H9 (cell line): Measurements from ENCODE around the gene SRGAP3. TPM values are rescaled to one million over a fixed set of nuclear protein-coding genes. Genes with fewer than 3 reads are reported as not detected.
A peak's percentile ranks its signal among the peaks of the same experiment; 100 is the strongest.

Experiments
- DNase-seq: peaks from one replicate; pipeline ENCODE4 v3.0.0-alpha.2; 2017
- H2AFZ ChIP-seq: one replicate; pipeline ENCODE4 v1.6.1; 2013; ENCODE audit warnings: mild to moderate bottlenecking, low read length, control low read depth, moderate library complexity
- H2AK5ac ChIP-seq: 2 replicates; pipeline ENCODE4 v1.6.1; 2013; ENCODE audit warnings: low read length, control low read depth, mixed read lengths; ENCODE audit not compliant: insufficient read length
- H2BK120ac ChIP-seq: one replicate; pipeline ENCODE4 v1.6.1; 2013; ENCODE audit warnings: low read depth, mild to moderate bottlenecking, low read length, control low read depth, inconsistent platforms; ENCODE audit not compliant: poor library complexity, severe bottlenecking
- H2BK12ac ChIP-seq: 2 replicates; pipeline ENCODE4 v1.6.1; 2013; ENCODE audit warnings: low read length, control low read depth, mixed read lengths, low read depth; ENCODE audit not compliant: insufficient read length
- H2BK15ac ChIP-seq: 2 replicates; pipeline ENCODE4 v1.6.1; 2013; ENCODE audit warnings: low read depth, low read length, control low read depth
- H2BK20ac ChIP-seq: one replicate; pipeline ENCODE4 v1.6.1; 2013; ENCODE audit warnings: low read depth, mild to moderate bottlenecking, low read length, control low read depth, inconsistent platforms; ENCODE audit not compliant: poor library complexity, severe bottlenecking
- H2BK5ac ChIP-seq: 2 replicates; pipeline ENCODE4 v1.6.1; 2013; ENCODE audit warnings: low read length, control low read depth, mixed read lengths; ENCODE audit not compliant: insufficient read length
- H3K14ac ChIP-seq: 2 replicates; pipeline ENCODE4 v1.6.1; 2013; ENCODE audit warnings: low read length, control low read depth; ENCODE audit not compliant: insufficient read depth
- H3K18ac ChIP-seq: 2 replicates; pipeline ENCODE4 v1.6.1; 2013; ENCODE audit warnings: low read depth, mild to moderate bottlenecking, mixed read lengths, low read length, control low read depth; ENCODE audit not compliant: insufficient read length
- H3K23ac ChIP-seq: 2 replicates; pipeline ENCODE4 v1.6.1; 2013; ENCODE audit warnings: low read length, control low read depth, mixed read lengths, low read depth; ENCODE audit not compliant: insufficient read length
- H3K23me2 ChIP-seq: 2 replicates; pipeline ENCODE4 v1.6.1; 2013; ENCODE audit warnings: low read depth, mild to moderate bottlenecking, mixed read lengths, low read length, control low read depth; ENCODE audit not compliant: insufficient read length, poor library complexity, severe bottlenecking
- H3K27ac ChIP-seq: 2 replicates; pipeline ENCODE4 v1.5.1; 2013; ENCODE audit warnings: low read length, control low read depth, mixed read lengths, low read depth; ENCODE audit not compliant: insufficient read length
- H3K27me3 ChIP-seq: 2 replicates; pipeline ENCODE4 v1.6.1; 2013; ENCODE audit warnings: low read length, control low read depth, inconsistent platforms; ENCODE audit not compliant: insufficient read depth
- H3K4ac ChIP-seq: 2 replicates; pipeline ENCODE4 v1.6.1; 2013; ENCODE audit warnings: low read depth, mild to moderate bottlenecking, control low read depth, inconsistent platforms, low read length, moderate library complexity
- H3K4me1 ChIP-seq: 2 replicates; pipeline ENCODE4 v1.6.1; 2013; ENCODE audit warnings: low read length, control low read depth, inconsistent platforms; ENCODE audit not compliant: insufficient read depth
- H3K4me2 ChIP-seq: 2 replicates; pipeline ENCODE4 v1.6.1; 2013; ENCODE audit warnings: low read length, control low read depth, mixed read lengths; ENCODE audit not compliant: insufficient read length, insufficient read depth
- H3K56ac ChIP-seq: 2 replicates; pipeline ENCODE4 v1.6.1; 2013; ENCODE audit warnings: low read depth, mild to moderate bottlenecking, mixed read lengths, low read length, control low read depth; ENCODE audit not compliant: insufficient read length
- H3K79me1 ChIP-seq: 2 replicates; pipeline ENCODE4 v1.6.1; 2013; ENCODE audit warnings: low read depth, mild to moderate bottlenecking, moderate library complexity, low read length, control low read depth, inconsistent platforms; ENCODE audit not compliant: insufficient read depth, poor library complexity, severe bottlenecking
- H3K79me2 ChIP-seq: 2 replicates; pipeline ENCODE4 v1.6.1; 2013; ENCODE audit warnings: low read length, control low read depth, inconsistent platforms; ENCODE audit not compliant: insufficient read depth
- H3K9ac ChIP-seq: 2 replicates; pipeline ENCODE4 v1.6.1; 2013; ENCODE audit warnings: low read length, control low read depth, mixed read lengths; ENCODE audit not compliant: insufficient read length; ENCODE audit errors: extremely low read depth
- H3K9me3 ChIP-seq: one replicate; pipeline ENCODE4 v1.6.1; 2013; ENCODE audit warnings: low read depth, low read length, inconsistent platforms; ENCODE audit not compliant: control insufficient read depth
- H3T11ph ChIP-seq: one replicate; pipeline ENCODE4 v1.6.1; 2013; ENCODE audit warnings: mild to moderate bottlenecking, low read length, control low read depth, inconsistent platforms
- H4K20me1 ChIP-seq: one replicate; pipeline ENCODE4 v1.6.1; 2013; ENCODE audit not compliant: control insufficient read depth, insufficient read length, insufficient read depth
- H4K5ac ChIP-seq: 2 replicates; pipeline ENCODE4 v1.6.1; 2013; ENCODE audit warnings: low read depth, mild to moderate bottlenecking, mixed read lengths, low read length, control low read depth; ENCODE audit not compliant: insufficient read length
- H4K8ac ChIP-seq: replicated peaks from 2 replicates; pipeline ENCODE4 v1.6.1; 2013; ENCODE audit warnings: low read length, control low read depth, mixed read lengths, low read depth; ENCODE audit not compliant: insufficient read length
- H4K91ac ChIP-seq: 2 replicates; pipeline ENCODE4 v1.6.1; 2013; ENCODE audit warnings: low read depth, mild to moderate bottlenecking, moderate library complexity, mixed read lengths, low read length, control low read depth; ENCODE audit not compliant: insufficient read length
- H3K27ac Mint-ChIP-seq, 3 experiments: 2 replicates in 2 of 3; 3 replicates in 1 of 3; pipeline ENCODE4 v1.8.0; 2020 to 2021; ENCODE audit warnings: mixed read lengths in 3 of 3, mild to moderate bottlenecking in 1 of 3, moderate library complexity in 1 of 3
- H3K27me3 Mint-ChIP-seq: 2 replicates; pipeline ENCODE4 v1.8.0; 2021; ENCODE audit warnings: low read depth, mild to moderate bottlenecking, moderate library complexity, mixed read lengths
- H3K36me3 Mint-ChIP-seq, 3 experiments: 2 replicates in 2 of 3; 3 replicates in 1 of 3; pipeline ENCODE4 v1.8.0; 2020 to 2021; ENCODE audit warnings: low read depth in 3 of 3, mixed read lengths in 3 of 3; ENCODE audit not compliant: insufficient read depth in 1 of 3
- H3K4me1 Mint-ChIP-seq, 2 experiments: 2 replicates each; pipeline ENCODE4 v1.8.0; 2020; ENCODE audit warnings: mixed read lengths in 2 of 2
- H3K4me3 Mint-ChIP-seq, 2 experiments: 2 replicates in 1 of 2; 3 replicates in 1 of 2; pipeline ENCODE4 v1.8.0; 2020 to 2021; ENCODE audit warnings: mild to moderate bottlenecking in 2 of 2, mixed read lengths in 2 of 2, moderate library complexity in 1 of 2
- H3K9me3 Mint-ChIP-seq, 2 experiments: 2 replicates in 1 of 2; 3 replicates in 1 of 2; pipeline ENCODE4 v1.8.0; 2020; ENCODE audit warnings: mild to moderate bottlenecking in 2 of 2, mixed read lengths in 2 of 2, moderate library complexity in 1 of 2
- CTCF ChIP-seq: fragments of 200-600 bp; sonication (generic); conservative IDR thresholded peaks from 3 replicates; pipeline ENCODE4 v1.8.0; 2021; ENCODE audit warnings: antibody characterized with exemption, mild to moderate bottlenecking
- WGBS: extraction: QIAGEN DNeasy Blood & Tissue Kit; methylation state at CpG from one replicate; pipeline ENCODE4 v1.1.7; 2013; ENCODE audit warnings: missing lambda C conversion rate, low lambda C conversion rate, mixed read lengths; ENCODE audit not compliant: insufficient read length; ENCODE audit errors: extremely low coverage; 5-methylcytosine and 5-hydroxymethylcytosine counted together
- total RNA-seq: library from RNA; stranded (reverse); gene quantifications from 2 replicates; pipeline ENCODE4 v1.2.1, GENCODE V29; 2021

The SRGAP3 gene
- total RNA-seq, 1 experiment from 2014 or later: 3.4 TPM

GRCh38 chr3:9169956-9170850, 79.2 kb downstream of the SRGAP3 start:
- Mint-ChIP-seq H3K27me3 (no peaks in the 10 kb centered on the region; the same call in 1 of the 2 replicates), H3K9me3 (no peaks in the 10 kb centered on the region), H3K4me3 (no peak overlapping the region), H3K36me3 (no peaks in the 10 kb centered on the region), H3K27ac (peak overlapping the region in 1 of 3 experiments; percentile 45; a peak in 2 of 7 replicates), H3K4me1 (peaks cover 10 to 14% of the 10 kb centered on the region in 2 experiments)
- no peak overlapping the region for H4K5ac ChIP-seq
- H3K9me3 ChIP-seq: no peaks in the 10 kb centered on the region
- H4K8ac ChIP-seq: no peak overlapping the region
- H4K91ac ChIP-seq: no peak overlapping the region
- WGBS: no CpG with 5 or more reads among the region's 18 CpGs
- no peak overlapping the region for H3K23ac ChIP-seq
- peak overlapping the region; percentile 17; the same call in 1 of the 2 replicates for H3K14ac ChIP-seq
- no peak overlapping the region for H2AK5ac ChIP-seq
- H3K56ac ChIP-seq: no peak overlapping the region
- H2AFZ ChIP-seq: no peak overlapping the region
- H3K79me1 ChIP-seq: no peaks in the 10 kb centered on the region
- no peaks in the 10 kb centered on the region for H4K20me1 ChIP-seq
- no peaks in the 10 kb centered on the region for H3K27me3 ChIP-seq
- DNase-seq: no peak
- H2BK15ac ChIP-seq: no peak overlapping the region
- no peak overlapping the region for H3K27ac ChIP-seq
- H3T11ph ChIP-seq: no peak overlapping the region
- no peak overlapping the region for H2BK120ac ChIP-seq
- no peak for TF ChIP-seq CTCF
- H3K79me2 ChIP-seq: no peaks in the 10 kb centered on the region
- H3K4me2 ChIP-seq: no peak overlapping the region
- no peak overlapping the region for H3K9ac ChIP-seq
- H2BK5ac ChIP-seq: no peak overlapping the region
- H3K4ac ChIP-seq: no peak overlapping the region
- H2BK12ac ChIP-seq: no peak overlapping the region
- H3K18ac ChIP-seq: no peak overlapping the region
- no peaks in the 10 kb centered on the region for H3K23me2 ChIP-seq
- no peak overlapping the region for H2BK20ac ChIP-seq
- peaks cover 7% of the 10 kb centered on the region; the same call in 1 of the 2 replicates for H3K4me1 ChIP-seq
